GM23248 (cell line): Measurements from ENCODE around the gene DBNDD2. TPM values are rescaled to one million over a fixed set of nuclear protein-coding genes. Genes with fewer than 3 reads are reported as not detected.
A peak's percentile ranks its signal among the peaks of the same experiment; 100 is the strongest.

Experiments used
- DNase-seq: peaks from one replicate; pipeline ENCODE4 v3.0.0-alpha.2; 2015
- H2AFZ ChIP-seq: fragments of 200-600 bp; sonication (generic); 2 replicates; pipeline ENCODE4 v1.6.1; 2016; ENCODE audit warnings: antibody characterized with exemption
- H3F3A ChIP-seq: fragments of 200-600 bp; sonication (generic); 2 replicates; pipeline ENCODE4 v1.6.1; 2016; ENCODE audit warnings: mild to moderate bottlenecking, antibody characterized with exemption, mixed run types; ENCODE audit not compliant: insufficient read depth
- H3K27ac ChIP-seq: fragments of 200-600 bp; sonication (generic); 2 replicates; pipeline ENCODE4 v1.5.1; 2016; ENCODE audit warnings: mild to moderate bottlenecking
- H3K27me3 ChIP-seq: fragments of 200-600 bp; sonication (generic); replicated peaks from 2 replicates; pipeline ENCODE4 v1.6.1; 2016; ENCODE audit warnings: mild to moderate bottlenecking; ENCODE audit not compliant: insufficient read depth
- H3K36me3 ChIP-seq: fragments of 200-600 bp; sonication (generic); 2 replicates; pipeline ENCODE4 v1.6.1; 2016; ENCODE audit warnings: low read depth, mild to moderate bottlenecking
- H3K4me1 ChIP-seq: fragments of 200-600 bp; sonication (generic); 2 replicates; pipeline ENCODE4 v1.6.1; 2016; ENCODE audit warnings: mild to moderate bottlenecking; ENCODE audit not compliant: insufficient read depth
- H3K4me2 ChIP-seq: fragments of 200-600 bp; sonication (generic); one replicate; pipeline ENCODE4 v1.6.1; 2016; ENCODE audit warnings: mild to moderate bottlenecking; ENCODE audit not compliant: unreplicated experiment
- H3K4me3 ChIP-seq: fragments of 200-600 bp; sonication (generic); 2 replicates; pipeline ENCODE4 v1.5.1; 2016; ENCODE audit warnings: mild to moderate bottlenecking
- H3K79me2 ChIP-seq: fragments of 200-600 bp; sonication (generic); 2 replicates; pipeline ENCODE4 v1.6.1; 2016; ENCODE audit warnings: mild to moderate bottlenecking; ENCODE audit not compliant: insufficient read depth
- H3K9ac ChIP-seq: fragments of 200-600 bp; sonication (generic); 2 replicates; pipeline ENCODE4 v1.6.1; 2016; ENCODE audit warnings: mild to moderate bottlenecking
- H3K9me2 ChIP-seq: fragments of 200-600 bp; sonication (generic); 2 replicates; pipeline ENCODE4 v1.6.1; 2016; ENCODE audit warnings: mixed run types, mild to moderate bottlenecking, moderate library complexity; ENCODE audit not compliant: insufficient read depth
- H3K9me3 ChIP-seq: fragments of 200-600 bp; sonication (generic); one replicate; pipeline ENCODE4 v1.6.1; 2017; ENCODE audit warnings: low read depth
- H4K20me1 ChIP-seq: fragments of 200-600 bp; sonication (generic); 2 replicates; pipeline ENCODE4 v1.6.0; 2016; ENCODE audit not compliant: insufficient read depth
- EZH2 ChIP-seq: fragments of 200-600 bp; sonication (generic); IDR thresholded peaks from 2 replicates; pipeline ENCODE4 v1.6.1; 2018; ENCODE audit warnings: antibody characterized with exemption, mild to moderate bottlenecking; ENCODE audit not compliant: insufficient read depth, poor library complexity, severe bottlenecking
- EZH2phosphoT487 ChIP-seq: fragments of 200-600 bp; sonication (generic); IDR thresholded peaks from 2 replicates; pipeline ENCODE4 v1.6.1; 2018; ENCODE audit warnings: antibody characterized with exemption, moderate library complexity, mild to moderate bottlenecking, low read depth; ENCODE audit not compliant: insufficient read depth
- WGBS, 2 experiments: methylation state at CpG; one replicate each; pipeline ENCODE4 v1.1.6; 2015 to 2017; ENCODE audit warnings: low lambda C conversion rate in 2 of 2, low coverage in 1 of 2; ENCODE audit errors: missing lambda C conversion rate in 2 of 2; 5-methylcytosine and 5-hydroxymethylcytosine counted together
- in situ Hi-C: fragments of 300-500 bp; cut with MboI; formaldehyde crosslinking; loops from 2 replicates; pipeline ENCODE4 v1.15.0; 2020
- microRNA-seq: library from miRNA; unstranded; fragments of <30 nt; microRNA quantifications from one replicate; pipeline ENCODE4, GENCODE V29; 2016; ENCODE audit warnings: borderline number of aligned reads
- polyA plus RNA-seq: library from polyadenylated mRNA; unstranded; fragments of >200 nt; fragmentation: Nextera tagmentation; extraction: Ambion mirVana; gene quantifications from 2 replicates; pipeline ENCODE4 v1.2.1, GENCODE V29; 2016
- small RNA-seq: library from RNA; depleted of rRNA; stranded (forward); fragments of <200 nt; gene quantifications from one replicate; pipeline ENCODE3, GENCODE V24; 2014; ENCODE audit warnings: low read depth, low replicate concordance
- total RNA-seq: library from RNA; depleted of rRNA; stranded (reverse); fragments of >200 nt; shearing (Covaris generic); gene quantifications from 2 replicates; pipeline ENCODE4 v1.2.3, GENCODE V29; 2014; rRNA removed

The DBNDD2 gene
- total and polyA plus RNA-seq, 2 experiments from 2014 or later, result 5.7 to 30.0 TPM

DNA sequence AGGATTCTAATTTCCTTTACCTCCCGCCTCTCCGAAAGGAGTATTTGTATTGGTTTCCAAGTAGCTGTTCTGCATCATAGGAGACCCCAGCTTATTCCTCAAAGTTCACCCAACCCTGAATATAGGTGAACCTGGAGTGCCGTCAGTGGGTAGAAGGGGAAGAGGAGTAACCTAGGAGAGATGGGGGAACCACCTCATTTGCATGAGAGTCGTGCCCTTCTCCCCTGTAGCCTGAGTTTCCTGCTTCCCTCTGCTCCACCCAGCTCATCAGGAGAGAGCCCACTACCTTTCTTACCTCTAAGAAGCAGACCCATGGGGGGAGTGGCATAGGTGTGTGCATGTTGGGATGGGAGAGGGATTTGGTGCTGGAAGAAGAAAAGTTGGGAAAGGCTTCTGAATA lies 44.1 kb downstream of the DBNDD2 start:
- Histone ChIP-seq H3K4me1 (no peaks in the 10 kb centered on the region), H3K36me3 (no peaks in the 10 kb centered on the region), H3K4me2 (no peak overlapping the region), H2AFZ (no peak overlapping the region), H3K27me3 (0 out of 2 replicates have a peak, but pooled peaks cover 16% of the 10 kb centered on the region), H3F3A (no peaks in the 10 kb centered on the region), H3K9me3 (no peaks in the 10 kb centered on the region), H3K9ac (no peak overlapping the region), H4K20me1 (no peaks in the 10 kb centered on the region), H3K4me3 (no peak overlapping the region), H3K27ac (no peak overlapping the region), H3K79me2 (no peaks in the 10 kb centered on the region), H3K9me2 (no peaks in the 10 kb centered on the region)
- DNase-seq, result no peak
- TF ChIP-seq EZH2phosphoT487 (no peak), EZH2 (no peak)
- in situ Hi-C loops, result loop anchor here (25.0 kb wide), 1 partner anchor 310 kb away; no protein-coding TSS in a partner anchor
- 61 to 65% methylated on average over 4 of the region's 4 CpGs for WGBS, 2 experiments

DNA sequence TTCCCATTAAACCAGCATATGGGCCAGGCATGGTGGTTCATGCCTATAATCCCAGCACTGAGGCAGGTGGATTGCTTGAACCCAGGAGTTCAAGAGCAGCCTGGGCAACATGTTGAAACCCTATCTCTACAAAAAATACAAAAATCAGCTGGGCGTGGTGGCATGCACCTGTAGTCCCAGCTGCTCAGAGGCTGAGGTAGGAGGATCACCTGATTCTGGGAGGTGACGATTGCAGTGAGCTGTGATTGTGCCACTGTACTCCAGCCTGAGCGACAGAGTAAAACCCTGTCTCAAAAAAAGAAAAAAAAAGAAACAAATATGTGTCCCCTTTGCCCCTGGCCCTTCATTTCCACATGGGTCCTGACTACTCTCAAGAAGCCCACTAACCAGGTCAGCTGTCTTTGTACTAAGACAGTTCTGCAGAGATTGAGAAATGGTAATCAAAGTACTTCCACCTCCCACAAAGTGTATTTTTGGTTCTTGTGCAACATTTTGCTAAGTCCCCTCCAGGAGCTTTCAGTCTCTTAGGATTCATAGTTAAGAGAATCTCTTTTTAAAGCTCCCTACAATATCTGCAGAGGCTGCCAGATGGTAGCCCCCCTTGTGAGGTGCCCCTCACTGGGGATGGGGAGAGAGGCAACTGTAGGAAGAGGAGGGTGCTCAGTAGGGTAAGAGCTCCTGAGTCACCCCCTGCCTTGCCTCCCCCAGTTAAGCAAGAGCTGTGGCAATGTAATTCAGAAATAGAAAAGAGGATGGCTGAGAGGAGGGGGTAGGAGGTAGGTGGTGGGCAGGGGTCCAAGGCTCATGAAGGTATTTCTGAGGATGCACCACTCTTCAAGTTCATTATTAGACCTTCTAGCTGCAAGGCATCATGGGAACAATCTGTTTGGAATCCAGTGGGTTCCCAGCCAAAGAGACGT lies 44.9 kb downstream of the DBNDD2 start:
- Histone ChIP-seq H2AFZ (no peak overlapping the region), H3K27ac (no peak overlapping the region), H3K79me2 (no peaks in the 10 kb centered on the region), H3K27me3 (0 out of 2 replicates have a peak, but pooled peaks cover 16% of the 10 kb centered on the region), H4K20me1 (no peaks in the 10 kb centered on the region), H3K9me3 (no peaks in the 10 kb centered on the region), H3F3A (no peaks in the 10 kb centered on the region), H3K4me2 (no peak overlapping the region), H3K9me2 (no peaks in the 10 kb centered on the region), H3K4me1 (no peaks in the 10 kb centered on the region), H3K9ac (no peak overlapping the region), H3K4me3 (no peak overlapping the region), H3K36me3 (no peaks in the 10 kb centered on the region)
- in situ Hi-C loops, result loop anchor here (25.0 kb wide), 1 partner anchor 309 kb away; no protein-coding TSS in a partner anchor
- DNase-seq, result no peak
- no peak for TF ChIP-seq EZH2phosphoT487
- TF ChIP-seq EZH2, result no peak
- 57 to 65% methylated on average over 4 of the region's 4 CpGs for WGBS, 2 experiments

DNA sequence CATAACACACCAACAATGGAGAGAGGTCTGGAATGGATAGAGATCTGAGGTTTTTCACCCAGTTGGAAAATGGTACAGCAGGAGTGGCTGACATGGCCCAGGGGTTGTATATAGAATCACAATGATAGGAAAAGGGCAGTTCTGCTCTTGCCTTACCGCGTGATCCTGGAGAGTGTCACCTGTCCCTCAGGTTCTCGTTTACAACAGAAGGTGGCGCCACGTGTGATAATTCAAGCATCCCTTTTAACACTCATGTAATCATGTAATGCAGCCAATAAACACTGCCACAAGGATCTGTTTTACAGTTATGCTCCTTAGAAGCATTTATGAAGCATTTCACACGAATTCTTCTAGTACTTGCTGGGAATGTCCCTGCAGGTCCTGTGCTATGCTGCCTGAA lies 48.5 kb downstream of the DBNDD2 start:
- DNase-seq, result peak; percentile 35
- Histone ChIP-seq H3K9ac (no peak overlapping the region), H4K20me1 (no peaks in the 10 kb centered on the region), H3K9me2 (no peaks in the 10 kb centered on the region), H3K27me3 (peaks cover 45% of the 10 kb centered on the region; the same call in 1 of the 2 replicates), H3F3A (no peaks in the 10 kb centered on the region), H3K9me3 (no peaks in the 10 kb centered on the region), H3K36me3 (no peaks in the 10 kb centered on the region), H3K79me2 (no peaks in the 10 kb centered on the region), H2AFZ (no peak overlapping the region), H3K4me1 (no peaks in the 10 kb centered on the region), H3K4me3 (no peak overlapping the region), H3K4me2 (no peak overlapping the region), H3K27ac (no peak overlapping the region)
- 5 to 13% methylated on average over 6 of the region's 6 CpGs for WGBS, 2 experiments
- in situ Hi-C loops, result loop anchor here (25.0 kb wide), 1 partner anchor 306 kb away; no protein-coding TSS in a partner anchor
- TF ChIP-seq EZH2 (no peak), EZH2phosphoT487 (no peak)

DNA sequence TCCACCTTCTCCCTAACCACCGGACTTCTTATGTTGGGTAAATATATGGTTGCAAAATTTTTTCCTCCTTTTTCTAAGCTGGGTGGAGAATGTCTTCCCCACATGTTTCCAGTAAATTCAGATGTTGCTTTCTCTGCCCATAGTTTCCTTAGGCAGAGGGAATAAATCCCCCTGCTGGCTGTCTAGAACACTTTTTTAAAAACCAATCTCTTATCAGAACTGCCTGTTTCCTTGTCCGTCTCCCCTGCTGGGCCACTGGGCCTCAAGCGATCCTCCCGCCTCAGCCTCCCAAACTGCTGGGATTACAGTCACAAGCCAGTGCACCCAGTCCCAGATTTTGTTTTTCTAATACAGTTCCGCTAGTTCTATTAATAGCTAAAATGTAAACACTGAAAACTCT lies 51.5 kb downstream of the DBNDD2 start:
- Histone ChIP-seq H2AFZ (no peak overlapping the region), H3K4me1 (no peaks in the 10 kb centered on the region), H3K9ac (no peak overlapping the region), H3K4me3 (no peak overlapping the region), H3K27ac (no peak overlapping the region), H3K36me3 (no peaks in the 10 kb centered on the region), H3F3A (no peaks in the 10 kb centered on the region), H3K27me3 (peaks cover 61% of the 10 kb centered on the region), H3K4me2 (no peak overlapping the region), H3K9me3 (no peaks in the 10 kb centered on the region), H3K79me2 (no peaks in the 10 kb centered on the region), H3K9me2 (no peaks in the 10 kb centered on the region), H4K20me1 (no peaks in the 10 kb centered on the region)
- TF ChIP-seq EZH2phosphoT487, result no peak
- no peak for TF ChIP-seq EZH2
- in situ Hi-C loops, result loop anchor here (25.0 kb wide), 1 partner anchor 303 kb away; no protein-coding TSS in a partner anchor
- 56 to 63% methylated on average over 5 of the region's 5 CpGs for WGBS, 2 experiments
- peak; percentile 18 for DNase-seq

Small RNA genes within 50 kb of the gene (microRNA-seq; reads per million reads assigned to microRNA genes)
- not detected for gene MIR6812

Small RNA genes within 50 kb of the gene (small RNA-seq; reads per million reads assigned to genes)
- not detected for gene MIR6812

Other genes starting within 250 kb of the DBNDD2 start
- gene PI3, start 233.4 kb upstream of the DBNDD2 start, total RNA-seq, result 1.5 TPM in 1 of 2 replicates, not detected in the other
- gene PI3, start 233.4 kb upstream of the DBNDD2 start, polyA plus RNA-seq, result not detected in 2 replicates
- gene SEMG1, start 201.3 kb upstream of the DBNDD2 start, total RNA-seq, result not detected in 2 replicates
- gene SEMG1, start 201.3 kb upstream of the DBNDD2 start, polyA plus RNA-seq, result not detected in 2 replicates
- not detected in 2 replicates for gene SEMG2, start 186.9 kb upstream of the DBNDD2 start, total RNA-seq
- gene SEMG2, start 186.9 kb upstream of the DBNDD2 start, polyA plus RNA-seq, result not detected in 2 replicates
- gene SLPI, start 153.7 kb upstream of the DBNDD2 start, total RNA-seq, result 1.7 TPM in 1 of 2 replicates, not detected in the other
- gene SLPI, start 153.7 kb upstream of the DBNDD2 start, polyA plus RNA-seq, result 3.4 and 3.7 TPM in 2 replicates
- gene RBPJL, start 101.4 kb upstream of the DBNDD2 start, total RNA-seq, result not detected in 2 replicates
- not detected in 2 replicates for gene RBPJL, start 101.4 kb upstream of the DBNDD2 start, polyA plus RNA-seq
- not detected in 2 replicates for gene MATN4, start 100.0 kb upstream of the DBNDD2 start, total RNA-seq
- gene MATN4, start 100.0 kb upstream of the DBNDD2 start, polyA plus RNA-seq, result 0.09 TPM in 1 of 2 replicates, not detected in the other
- 368 and 410 TPM in 2 replicates for gene SDC4, start 59.9 kb upstream of the DBNDD2 start, total RNA-seq
- gene SDC4, start 59.9 kb upstream of the DBNDD2 start, polyA plus RNA-seq, result 454 and 461 TPM in 2 replicates
- gene SYS1, start 45.1 kb upstream of the DBNDD2 start, total RNA-seq, result 27.3 and 38.7 TPM in 2 replicates
- 24.6 and 27.1 TPM in 2 replicates for gene SYS1, start 45.1 kb upstream of the DBNDD2 start, polyA plus RNA-seq
- not detected in 2 replicates for gene TP53TG5, start 30.0 kb upstream of the DBNDD2 start, total RNA-seq
- gene TP53TG5, start 30.0 kb upstream of the DBNDD2 start, polyA plus RNA-seq, result 0.42 and 0.55 TPM in 2 replicates
- gene PIGT, start 7.9 kb downstream of the DBNDD2 start, total RNA-seq, result 108 and 138 TPM in 2 replicates
- 190 and 198 TPM in 2 replicates for gene PIGT, start 7.9 kb downstream of the DBNDD2 start, polyA plus RNA-seq
- gene WFDC2, start 61.5 kb downstream of the DBNDD2 start, total RNA-seq, result not detected in 2 replicates
- not detected in 2 replicates for gene WFDC2, start 61.5 kb downstream of the DBNDD2 start, polyA plus RNA-seq
- not detected in 2 replicates for gene SPINT3, start 107.3 kb downstream of the DBNDD2 start, total RNA-seq
- not detected in 2 replicates for gene SPINT3, start 107.3 kb downstream of the DBNDD2 start, polyA plus RNA-seq
- gene WFDC6, start 131.2 kb downstream of the DBNDD2 start, total RNA-seq, result not detected in 2 replicates
- gene WFDC6, start 131.2 kb downstream of the DBNDD2 start, polyA plus RNA-seq, result not detected in 2 replicates
- not detected in 2 replicates for gene EPPIN, start 139.1 kb downstream of the DBNDD2 start, total RNA-seq
- gene EPPIN, start 139.1 kb downstream of the DBNDD2 start, polyA plus RNA-seq, result not detected in 2 replicates
- not detected in 2 replicates for gene WFDC8, start 171.0 kb downstream of the DBNDD2 start, total RNA-seq
- gene WFDC8, start 171.0 kb downstream of the DBNDD2 start, polyA plus RNA-seq, result not detected in 2 replicates
- gene WFDC10A, start 221.4 kb downstream of the DBNDD2 start, total RNA-seq, result not detected in 2 replicates
- gene WFDC10A, start 221.4 kb downstream of the DBNDD2 start, polyA plus RNA-seq, result not detected in 2 replicates
- not detected in 2 replicates for gene WFDC9, start 223.0 kb downstream of the DBNDD2 start, total RNA-seq
- not detected in 2 replicates for gene WFDC9, start 223.0 kb downstream of the DBNDD2 start, polyA plus RNA-seq